Measurements from ENCODE around the gene ASB6. TPM values are rescaled to one million over a fixed set of nuclear protein-coding genes. Genes with fewer than 3 reads are reported as not detected.
"Not testable (repeated sequence)": the region's sequence is repeated elsewhere in the genome, so short reads cannot be mapped to it uniquely, and the experiment has no call there.

ASB6 gene
- total and polyA plus RNA-seq, 4 donors = 3.4 to 8.4 (median 6.2) TPM

DNA sequence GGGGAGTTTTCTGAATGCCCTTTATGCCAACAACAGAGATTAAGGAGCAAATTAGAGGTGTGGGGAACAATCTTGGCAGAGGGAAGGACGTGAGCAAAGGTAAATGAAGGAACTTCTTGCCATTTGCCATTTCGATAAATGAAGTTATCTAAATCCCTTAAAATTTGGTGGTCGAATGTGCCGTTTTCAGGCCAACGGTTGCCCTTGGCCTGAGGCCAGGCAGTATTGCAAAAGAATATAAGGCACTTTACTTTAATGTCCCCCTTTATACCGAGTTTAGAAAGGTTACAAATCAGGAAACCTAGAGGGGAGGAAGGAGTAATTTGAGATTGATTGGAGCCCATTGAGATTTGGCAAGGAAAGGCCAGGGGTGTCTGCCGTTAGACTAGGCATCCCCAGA is 47.3 kb downstream of the ASB6 start:
- H3K4me1 ChIP-seq (ENCODE audit: control insufficient read depth in 4 of 4, insufficient read depth in 4 of 4, low read length in 3 of 4) = peaks cover 0 to 7% (median 4%) of the 10 kb centered on the region in 4 donors
- H3K9ac ChIP-seq (ENCODE audit: low read depth in 1 of 2, low read length in 2 of 2) = no peak overlapping the region
- DNase-seq (ENCODE audit: low spot score) = no peak
- no peak for TF ChIP-seq FOXA2 (IDR thresholded peaks at IDR 0.05)
- TF ChIP-seq, protein P1, sequence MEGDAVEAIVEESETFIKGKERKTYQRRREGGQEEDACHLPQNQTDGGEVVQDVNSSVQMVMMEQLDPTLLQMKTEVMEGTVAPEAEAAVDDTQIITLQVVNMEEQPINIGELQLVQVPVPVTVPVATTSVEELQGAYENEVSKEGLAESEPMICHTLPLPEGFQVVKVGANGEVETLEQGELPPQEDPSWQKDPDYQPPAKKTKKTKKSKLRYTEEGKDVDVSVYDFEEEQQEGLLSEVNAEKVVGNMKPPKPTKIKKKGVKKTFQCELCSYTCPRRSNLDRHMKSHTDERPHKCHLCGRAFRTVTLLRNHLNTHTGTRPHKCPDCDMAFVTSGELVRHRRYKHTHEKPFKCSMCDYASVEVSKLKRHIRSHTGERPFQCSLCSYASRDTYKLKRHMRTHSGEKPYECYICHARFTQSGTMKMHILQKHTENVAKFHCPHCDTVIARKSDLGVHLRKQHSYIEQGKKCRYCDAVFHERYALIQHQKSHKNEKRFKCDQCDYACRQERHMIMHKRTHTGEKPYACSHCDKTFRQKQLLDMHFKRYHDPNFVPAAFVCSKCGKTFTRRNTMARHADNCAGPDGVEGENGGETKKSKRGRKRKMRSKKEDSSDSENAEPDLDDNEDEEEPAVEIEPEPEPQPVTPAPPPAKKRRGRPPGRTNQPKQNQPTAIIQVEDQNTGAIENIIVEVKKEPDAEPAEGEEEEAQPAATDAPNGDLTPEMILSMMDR (IDR thresholded peaks at IDR 0.05; ENCODE audit: low read depth, low read length, missing input control) = no peak
- no peak for TF ChIP-seq RAD21 (IDR thresholded peaks at IDR 0.05)
- TF ChIP-seq TAF1 (conservative IDR thresholded peaks at IDR 0.05) = no peak
- TF ChIP-seq JUND (IDR thresholded peaks at IDR 0.05) = no peak
- no peak overlapping the region for H3K4me3 ChIP-seq (ENCODE audit: low read depth in 1 of 3, low read length in 3 of 3)
- no peak overlapping the region for H3K27ac ChIP-seq (ENCODE audit: low read depth in 1 of 2, low read length in 2 of 2)
- H3K27me3 ChIP-seq (ENCODE audit: control insufficient read depth in 4 of 4, insufficient read depth in 4 of 4, low read length in 3 of 4) = peaks cover 0 to 3% (median 0%) of the 10 kb centered on the region in 4 donors
- no peaks in the 10 kb centered on the region for H3K36me3 ChIP-seq (ENCODE audit: control insufficient read depth in 4 of 4, insufficient read depth in 3 of 4, low read depth in 1 of 4, low read length in 3 of 4)
- 56% methylated on average over 7 of the region's 7 CpGs for WGBS
- no peaks in the 10 kb centered on the region for H3K9me3 ChIP-seq (ENCODE audit: control insufficient read depth in 4 of 4, low read length in 3 of 4)

DNA sequence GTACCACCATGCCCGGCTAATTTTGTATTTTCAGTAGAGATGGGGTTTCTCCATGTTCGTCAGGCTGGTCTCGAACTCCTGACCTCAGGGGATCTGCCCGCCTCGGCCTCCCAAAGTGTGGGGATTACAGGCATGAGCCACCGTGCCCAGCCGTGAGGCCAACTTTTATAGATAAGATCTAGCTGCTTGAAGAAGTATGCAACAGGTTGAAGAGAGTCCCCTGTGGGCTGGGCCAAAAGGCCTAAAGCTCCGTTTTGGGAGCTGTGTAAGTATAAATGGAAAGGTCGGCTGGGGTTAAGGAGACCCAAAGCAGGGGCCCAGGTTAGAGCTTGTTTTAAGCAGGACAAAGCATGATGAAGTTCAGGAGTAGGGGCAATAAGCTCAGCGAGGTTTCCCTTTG is 49.2 kb downstream of the ASB6 start:
- not testable (repeated sequence) for H3K36me3 ChIP-seq (ENCODE audit: control insufficient read depth in 4 of 4, insufficient read depth in 3 of 4, low read depth in 1 of 4, low read length in 3 of 4); DNase-seq (ENCODE audit: low spot score); H3K4me1 ChIP-seq (ENCODE audit: control insufficient read depth in 4 of 4, insufficient read depth in 4 of 4, low read length in 3 of 4); H3K27ac ChIP-seq (ENCODE audit: low read depth in 1 of 2, low read length in 2 of 2); H3K9ac ChIP-seq (ENCODE audit: low read depth in 1 of 2, low read length in 2 of 2); H3K4me3 ChIP-seq (ENCODE audit: low read depth in 1 of 3, low read length in 3 of 3); H3K27me3 ChIP-seq (ENCODE audit: control insufficient read depth in 4 of 4, insufficient read depth in 4 of 4, low read length in 3 of 4); H3K9me3 ChIP-seq (ENCODE audit: control insufficient read depth in 4 of 4, low read length in 3 of 4)
- 91% methylated on average over 10 of the region's 10 CpGs for WGBS

DNA sequence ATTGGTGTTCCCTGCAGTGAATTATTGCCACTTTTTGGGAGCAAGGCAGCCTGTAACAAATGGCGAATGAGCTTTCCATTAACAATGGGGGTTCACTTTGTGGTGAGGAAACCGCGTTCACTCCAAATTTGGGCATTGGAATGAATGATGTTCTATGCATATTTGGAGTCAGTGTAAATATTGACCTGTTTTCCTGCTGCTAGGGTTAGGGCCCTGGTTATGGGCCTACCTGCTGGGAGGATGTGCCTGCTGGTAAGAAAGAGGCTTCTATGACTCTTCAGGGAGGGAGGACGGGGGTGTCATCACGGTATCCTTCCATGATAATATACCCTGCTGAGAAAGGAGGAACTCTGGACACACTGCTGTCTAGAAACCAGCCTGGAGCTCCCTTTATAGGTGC is 50.0 kb downstream of the ASB6 start:
- Histone ChIP-seq H3K9ac (ENCODE audit: low read depth in 1 of 2, low read length in 2 of 2) (no peak overlapping the region), H3K27ac (ENCODE audit: low read depth in 1 of 2, low read length in 2 of 2) (no peak overlapping the region), H3K36me3 (ENCODE audit: control insufficient read depth in 4 of 4, insufficient read depth in 3 of 4, low read depth in 1 of 4, low read length in 3 of 4) (no peaks in the 10 kb centered on the region), H3K27me3 (ENCODE audit: control insufficient read depth in 4 of 4, insufficient read depth in 4 of 4, low read length in 3 of 4) (no peaks in the 10 kb centered on the region), H3K9me3 (ENCODE audit: control insufficient read depth in 4 of 4, low read length in 3 of 4) (no peaks in the 10 kb centered on the region), H3K4me3 (ENCODE audit: low read depth in 1 of 3, low read length in 3 of 3) (no peak overlapping the region), H3K4me1 (ENCODE audit: control insufficient read depth in 4 of 4, insufficient read depth in 4 of 4, low read length in 3 of 4) (no peaks in the 10 kb centered on the region)
- DNase-seq (ENCODE audit: low spot score) = no peak
- TF ChIP-seq JUND (IDR thresholded peaks at IDR 0.05) = no peak
- TF ChIP-seq, protein P2, sequence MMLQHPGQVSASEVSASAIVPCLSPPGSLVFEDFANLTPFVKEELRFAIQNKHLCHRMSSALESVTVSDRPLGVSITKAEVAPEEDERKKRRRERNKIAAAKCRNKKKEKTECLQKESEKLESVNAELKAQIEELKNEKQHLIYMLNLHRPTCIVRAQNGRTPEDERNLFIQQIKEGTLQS (IDR thresholded peaks at IDR 0.05) = no peak
- no peak for TF ChIP-seq MAX (IDR thresholded peaks at IDR 0.05)
- TF ChIP-seq RXRA (IDR thresholded peaks at IDR 0.05) = no peak
- TF ChIP-seq RAD21 (IDR thresholded peaks at IDR 0.05) = no peak
- no peak for TF ChIP-seq HNF4G (IDR thresholded peaks at IDR 0.05)
- no peak for TF ChIP-seq FOXA2 (IDR thresholded peaks at IDR 0.05)
- TF ChIP-seq SP1 (IDR thresholded peaks at IDR 0.05) = no peak
- TF ChIP-seq GABPA (IDR thresholded peaks at IDR 0.05 in 1 of 2, conservative IDR thresholded peaks at IDR 0.05 in 1 of 2) = no peak
- TF ChIP-seq, protein P3, sequence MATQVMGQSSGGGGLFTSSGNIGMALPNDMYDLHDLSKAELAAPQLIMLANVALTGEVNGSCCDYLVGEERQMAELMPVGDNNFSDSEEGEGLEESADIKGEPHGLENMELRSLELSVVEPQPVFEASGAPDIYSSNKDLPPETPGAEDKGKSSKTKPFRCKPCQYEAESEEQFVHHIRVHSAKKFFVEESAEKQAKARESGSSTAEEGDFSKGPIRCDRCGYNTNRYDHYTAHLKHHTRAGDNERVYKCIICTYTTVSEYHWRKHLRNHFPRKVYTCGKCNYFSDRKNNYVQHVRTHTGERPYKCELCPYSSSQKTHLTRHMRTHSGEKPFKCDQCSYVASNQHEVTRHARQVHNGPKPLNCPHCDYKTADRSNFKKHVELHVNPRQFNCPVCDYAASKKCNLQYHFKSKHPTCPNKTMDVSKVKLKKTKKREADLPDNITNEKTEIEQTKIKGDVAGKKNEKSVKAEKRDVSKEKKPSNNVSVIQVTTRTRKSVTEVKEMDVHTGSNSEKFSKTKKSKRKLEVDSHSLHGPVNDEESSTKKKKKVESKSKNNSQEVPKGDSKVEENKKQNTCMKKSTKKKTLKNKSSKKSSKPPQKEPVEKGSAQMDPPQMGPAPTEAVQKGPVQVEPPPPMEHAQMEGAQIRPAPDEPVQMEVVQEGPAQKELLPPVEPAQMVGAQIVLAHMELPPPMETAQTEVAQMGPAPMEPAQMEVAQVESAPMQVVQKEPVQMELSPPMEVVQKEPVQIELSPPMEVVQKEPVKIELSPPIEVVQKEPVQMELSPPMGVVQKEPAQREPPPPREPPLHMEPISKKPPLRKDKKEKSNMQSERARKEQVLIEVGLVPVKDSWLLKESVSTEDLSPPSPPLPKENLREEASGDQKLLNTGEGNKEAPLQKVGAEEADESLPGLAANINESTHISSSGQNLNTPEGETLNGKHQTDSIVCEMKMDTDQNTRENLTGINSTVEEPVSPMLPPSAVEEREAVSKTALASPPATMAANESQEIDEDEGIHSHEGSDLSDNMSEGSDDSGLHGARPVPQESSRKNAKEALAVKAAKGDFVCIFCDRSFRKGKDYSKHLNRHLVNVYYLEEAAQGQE (IDR thresholded peaks at IDR 0.05) = no peak
- TF ChIP-seq FOXA1 (IDR thresholded peaks at IDR 0.05) = no peak
- TF ChIP-seq, protein P4, sequence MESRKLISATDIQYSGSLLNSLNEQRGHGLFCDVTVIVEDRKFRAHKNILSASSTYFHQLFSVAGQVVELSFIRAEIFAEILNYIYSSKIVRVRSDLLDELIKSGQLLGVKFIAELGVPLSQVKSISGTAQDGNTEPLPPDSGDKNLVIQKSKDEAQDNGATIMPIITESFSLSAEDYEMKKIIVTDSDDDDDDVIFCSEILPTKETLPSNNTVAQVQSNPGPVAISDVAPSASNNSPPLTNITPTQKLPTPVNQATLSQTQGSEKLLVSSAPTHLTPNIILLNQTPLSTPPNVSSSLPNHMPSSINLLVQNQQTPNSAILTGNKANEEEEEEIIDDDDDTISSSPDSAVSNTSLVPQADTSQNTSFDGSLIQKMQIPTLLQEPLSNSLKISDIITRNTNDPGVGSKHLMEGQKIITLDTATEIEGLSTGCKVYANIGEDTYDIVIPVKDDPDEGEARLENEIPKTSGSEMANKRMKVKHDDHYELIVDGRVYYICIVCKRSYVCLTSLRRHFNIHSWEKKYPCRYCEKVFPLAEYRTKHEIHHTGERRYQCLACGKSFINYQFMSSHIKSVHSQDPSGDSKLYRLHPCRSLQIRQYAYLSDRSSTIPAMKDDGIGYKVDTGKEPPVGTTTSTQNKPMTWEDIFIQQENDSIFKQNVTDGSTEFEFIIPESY (IDR thresholded peaks at IDR 0.05) = no peak
- 88% methylated on average over 5 of the region's 5 CpGs for WGBS

All from liver (tissue), 9 donors.